SHP77 (cell line): ENCODE results near the gene PEX12.
"Not testable (repeated sequence)": the region's sequence is repeated elsewhere in the genome, so short reads cannot be mapped to it uniquely, and the experiment has no call there.

ENCODE experiments used
- DNase-seq, 2 experiments: peaks; one replicate each; lab custom pipeline; 2025; lab: John Stamatoyannopoulos, UW

The PEX12 gene

DNA sequence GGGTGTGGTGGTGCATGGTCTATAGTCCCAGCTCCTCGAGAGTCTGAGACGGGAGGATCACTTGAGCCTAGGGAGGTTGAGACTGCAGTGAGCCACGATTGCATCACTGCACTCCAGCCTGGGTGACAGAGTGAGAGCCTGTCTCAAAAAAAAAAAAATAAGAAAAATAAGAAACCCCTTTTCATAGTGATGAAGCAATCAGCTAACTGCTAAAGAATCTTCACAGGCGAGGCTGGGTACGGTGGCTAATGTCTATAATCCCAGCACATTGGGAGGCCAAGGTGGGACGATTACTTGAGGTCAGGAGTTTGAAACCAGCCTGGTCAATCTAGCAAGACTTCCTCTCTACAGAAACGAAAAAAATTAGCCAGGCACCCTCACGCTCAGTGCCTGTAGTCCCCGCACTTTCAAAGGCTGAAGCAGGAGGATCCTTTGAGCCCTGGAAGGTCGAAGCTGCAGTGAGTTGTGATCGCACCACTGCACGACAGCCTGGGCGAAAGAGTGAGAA is 41.7 kb downstream of the PEX12 start:
- no peak for DNase-seq

DNA sequence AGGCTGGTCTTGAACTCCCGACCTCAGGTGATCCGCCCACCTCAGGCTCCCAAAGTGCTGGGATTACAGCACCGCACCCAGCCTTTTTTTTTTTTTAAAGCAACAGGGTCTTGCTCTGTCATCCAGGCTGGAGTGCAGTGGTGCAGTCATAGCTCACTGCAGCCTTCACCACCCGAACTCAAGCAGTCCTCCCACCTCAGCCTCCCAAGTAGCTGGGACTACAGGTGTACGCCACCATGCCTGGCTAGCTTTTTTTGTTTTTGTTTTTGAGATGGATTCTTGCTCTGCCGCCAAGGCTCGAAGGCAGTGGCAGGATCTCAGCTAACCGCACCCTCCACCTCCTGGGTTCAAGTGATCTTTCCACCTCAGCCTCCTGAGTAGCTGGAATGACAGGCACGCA is 43.0 kb downstream of the PEX12 start:
- DNase-seq: not testable (repeated sequence)

DNA sequence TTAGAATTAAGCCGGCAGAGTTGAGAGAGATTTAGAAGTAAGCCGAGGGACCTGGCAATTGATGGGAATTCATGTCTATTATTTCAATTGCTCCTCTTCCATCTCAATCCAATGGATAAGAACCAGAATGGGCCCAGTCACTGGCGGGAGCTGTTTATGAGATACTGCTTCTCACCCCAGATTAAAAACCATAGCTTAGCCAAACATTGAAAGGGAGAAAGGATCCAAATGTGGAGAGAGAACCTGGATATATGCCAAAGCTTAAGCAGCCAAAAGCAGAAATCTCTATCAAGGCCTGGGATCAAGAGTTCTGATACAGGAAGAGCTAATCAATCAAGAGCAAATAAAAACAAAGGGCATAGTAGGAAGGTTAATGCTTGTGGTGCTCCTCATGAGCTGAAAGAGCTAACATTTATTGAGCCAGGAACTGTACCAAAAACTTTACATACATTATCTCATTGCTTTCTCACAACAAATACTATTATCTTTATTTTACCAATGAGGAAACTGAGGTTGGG is 43.7 kb downstream of the PEX12 start:
- no peak for DNase-seq

DNA sequence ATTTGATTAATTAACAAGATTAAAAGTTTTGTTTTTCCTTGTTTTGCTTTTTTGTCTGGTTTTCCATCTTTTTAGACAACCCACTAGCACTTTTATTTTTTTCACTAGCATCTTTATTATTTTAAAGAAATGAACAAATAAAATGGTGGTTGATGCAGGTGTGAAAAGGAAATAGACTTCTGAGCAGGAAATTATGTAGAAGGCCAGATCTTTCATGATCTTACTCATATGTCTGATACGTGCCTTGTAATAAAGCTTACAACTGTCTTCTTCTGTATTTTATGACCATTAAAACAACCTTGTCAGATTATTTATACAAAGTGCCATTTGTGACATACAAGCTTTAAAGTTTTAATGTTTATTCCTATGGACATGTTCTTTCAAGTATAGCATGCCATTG is 47.2 kb downstream of the PEX12 start:
- no peak for DNase-seq

DNA sequence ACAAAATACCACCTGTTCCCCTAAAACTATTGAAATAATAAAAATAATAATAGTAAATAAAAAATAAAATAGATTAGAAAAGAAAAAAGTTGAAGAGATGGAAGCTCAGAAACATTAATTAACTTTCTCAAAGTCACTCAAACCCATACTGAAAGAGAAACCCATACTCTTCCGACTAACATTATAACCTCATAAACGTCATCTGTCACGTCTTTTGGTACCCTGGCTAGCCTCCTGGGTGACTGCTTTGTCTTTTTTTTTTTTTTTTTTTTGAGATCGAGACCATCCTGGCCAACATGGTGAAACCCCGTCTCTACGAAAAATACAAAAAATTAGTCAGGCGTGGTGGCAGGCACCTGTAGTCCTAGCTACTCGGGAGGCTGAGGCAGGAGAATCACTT is 48.5 kb downstream of the PEX12 start:
- DNase-seq: no peak

DNA sequence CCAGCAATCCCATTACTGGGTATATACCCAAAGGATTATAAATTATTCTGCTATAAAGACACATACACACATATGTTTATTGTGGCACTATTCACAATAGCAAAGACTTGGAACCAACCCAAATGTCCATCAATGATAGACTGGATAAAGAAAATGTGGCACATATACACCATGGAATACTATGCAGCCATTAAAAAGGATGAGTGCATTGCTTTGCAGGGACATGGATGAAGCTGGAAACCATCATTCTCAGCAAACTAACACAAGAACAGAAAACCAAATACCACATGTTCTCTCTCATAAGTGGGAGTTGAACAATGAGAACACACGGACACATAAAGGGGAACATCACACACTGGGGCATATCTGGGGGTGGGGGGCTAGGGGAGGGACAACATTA is 49.0 kb downstream of the PEX12 start:
- not testable (repeated sequence) for DNase-seq
